B cell (primary cell): Measurements from ENCODE around the gene PLEKHM3. TPM values are rescaled to one million over a fixed set of nuclear protein-coding genes. Genes with fewer than 3 reads are reported as not detected.

Experiments
- ATAC-seq: fragments of 200-7000 bp; cut with Tn5 transposase; one replicate; pipeline ENCODE4 v1.10.0; 2021; ENCODE audit warnings: low read depth, mild to moderate bottlenecking, moderate number of reproducible peaks, moderate library complexity
- CTCF ChIA-PET: fragments of 350-600 bp; sonication (Branson Sonifier 250); formaldehyde crosslinking; loops from one replicate; lab custom pipeline; 2021; ENCODE audit warnings: antibody characterized with exemption, inconsistent platforms; lab: Charles Lee
- POLR2A ChIA-PET: fragments of 350-600 bp; sonication (Branson Sonifier 250); formaldehyde crosslinking; loops from one replicate; lab custom pipeline; 2021; ENCODE audit warnings: antibody characterized with exemption; lab: Charles Lee
- DNase-seq: peaks from one replicate; pipeline ENCODE4 v3.0.0; 2013
- H2AFZ ChIP-seq: 2 replicates; pipeline ENCODE4 v1.6.1; 2012; ENCODE audit warnings: mild to moderate bottlenecking, low read depth, low read length; ENCODE audit not compliant: insufficient read depth, poor library complexity, severe bottlenecking
- H3K27ac ChIP-seq, 2 donors: 1 replicate in 1 of 2; 2 replicates in 1 of 2; pipeline ENCODE4 v1.5.1; 2012 to 2013; ENCODE audit warnings: low read length in 2 of 2, mild to moderate bottlenecking in 2 of 2, moderate library complexity in 1 of 2
- H3K27me3 ChIP-seq, 4 experiments: fragments of 200-600 bp in 1 of 4; sonication (generic) in 1 of 4; replicated peaks in 1 of 4; 1 replicate in 2 of 4; 2 replicates in 2 of 4; pipeline versions ENCODE4 v1.6.1 to v1.7.0; 2013 to 2016; ENCODE audit warnings: low read length in 3 of 4, mild to moderate bottlenecking in 2 of 4, mixed read lengths in 1 of 4, moderate library complexity in 1 of 4; ENCODE audit not compliant: insufficient read depth in 4 of 4, control insufficient read depth in 3 of 4; ENCODE audit errors: control extremely low read depth in 1 of 4
- H3K36me3 ChIP-seq, 2 experiments: replicated peaks in 1 of 2; 1 replicate in 1 of 2; 2 replicates in 1 of 2; pipeline versions ENCODE4 v1.6.1 to v1.7.1; 2013; ENCODE audit warnings: low read length in 1 of 2; ENCODE audit not compliant: insufficient read depth in 2 of 2, control insufficient read depth in 1 of 2; ENCODE audit errors: control extremely low read depth in 1 of 2, extremely low read depth in 1 of 2
- H3K4me1 ChIP-seq, 2 donors: fragments of 200-600 bp in 1 of 2; sonication (generic) in 1 of 2; 1 replicate in 1 of 2; 2 replicates in 1 of 2; pipeline versions ENCODE4 v1.5.1 to v1.6.1; 2013 to 2017; ENCODE audit warnings: low read length in 2 of 2; ENCODE audit not compliant: control insufficient read depth in 2 of 2, insufficient read depth in 2 of 2
- H3K4me2 ChIP-seq: replicated peaks from 2 replicates; pipeline ENCODE3; 2012; ENCODE audit warnings: mild to moderate bottlenecking, low read depth, low read length; ENCODE audit not compliant: poor library complexity, severe bottlenecking
- H3K4me3 ChIP-seq, 5 experiments: fragments of 200-600 bp in 1 of 5; sonication (generic) in 1 of 5; 1 replicate in 3 of 5; 2 replicates in 2 of 5; pipeline versions ENCODE4 v1.5.1 to v1.7.0; 2011 to 2016; ENCODE audit warnings: low read length in 4 of 5, mild to moderate bottlenecking in 4 of 5, low read depth in 2 of 5, control low read depth in 1 of 5, moderate library complexity in 1 of 5; ENCODE audit not compliant: insufficient read depth in 1 of 5; ENCODE audit errors: control extremely low read depth in 1 of 5, extremely low read depth in 1 of 5
- H3K79me2 ChIP-seq: fragments of 200-600 bp; sonication (generic); one replicate; pipeline ENCODE4 v1.6.0; 2016; ENCODE audit warnings: low read length; ENCODE audit not compliant: control insufficient read depth, insufficient read depth
- H3K9ac ChIP-seq: fragments of 200-600 bp; sonication (generic); 2 replicates; pipeline ENCODE4 v1.6.1; 2017; ENCODE audit warnings: mild to moderate bottlenecking, low read length, moderate library complexity
- H3K9me3 ChIP-seq, 3 donors: one replicate each; pipeline versions ENCODE4 v1.6.1 to v1.7.1; 2013; ENCODE audit warnings: low read length in 2 of 3; ENCODE audit not compliant: control insufficient read depth in 2 of 3, insufficient read depth in 1 of 3; ENCODE audit errors: control extremely low read depth in 1 of 3
- H4K20me1 ChIP-seq: 2 replicates; pipeline ENCODE4 v1.6.0; 2012; ENCODE audit warnings: mild to moderate bottlenecking, low read length; ENCODE audit not compliant: insufficient read depth, control insufficient read depth, poor library complexity, severe bottlenecking
- H3K27ac Mint-ChIP-seq: one replicate; pipeline ENCODE4 v1.8.0; 2021; ENCODE audit warnings: mixed read lengths
- H3K27me3 Mint-ChIP-seq: one replicate; pipeline ENCODE4 v1.8.0; 2021; ENCODE audit warnings: mixed read lengths
- H3K4me1 Mint-ChIP-seq: one replicate; pipeline ENCODE4 v1.8.0; 2021; ENCODE audit warnings: mixed read lengths
- H3K4me3 Mint-ChIP-seq: one replicate; pipeline ENCODE4 v1.8.0; 2021; ENCODE audit warnings: mixed read lengths
- H3K9me3 Mint-ChIP-seq: one replicate; pipeline ENCODE4 v1.8.0; 2022; ENCODE audit warnings: mixed read lengths; ENCODE audit not compliant: insufficient read depth
- EZH2 ChIP-seq: IDR thresholded peaks from 2 replicates; pipeline ENCODE4 v1.6.1; 2012; ENCODE audit warnings: borderline replicate concordance, low read depth, mild to moderate bottlenecking, moderate library complexity, low read length; ENCODE audit not compliant: insufficient read depth, poor library complexity, severe bottlenecking
- WGBS: methylation state at CpG from one replicate; pipeline ENCODE4 v1.1.5; 2013; ENCODE audit warnings: missing lambda C conversion rate; ENCODE audit not compliant: insufficient coverage; 5-methylcytosine and 5-hydroxymethylcytosine counted together
- intact Hi-C: fragments of 100-400 bp; cut with micrococcal nuclease; formaldehyde crosslinking; loops from one replicate; pipeline ENCODE4 v1.10.0; 2022
- polyA plus RNA-seq: library from polyadenylated mRNA; depleted of rRNA; stranded (reverse); fragments of >200 nt; gene quantifications from 2 replicates; pipeline ENCODE4 v1.2.3, GENCODE V29; 2012
- total RNA-seq, 2 donors: library from RNA; stranded (reverse); fragments of 120-200 nt in 1 of 2; gene quantifications; 1 replicate in 1 of 2; 2 replicates in 1 of 2; pipeline versions ENCODE4 v1.2.3 to v1.2.4, GENCODE V29; 2013 to 2022
- TF ChIP-seq, protein P1 (sequence below): fragments of 200-600 bp; IDR thresholded peaks from one replicate; pipeline ENCODE4 v1.8.0; 2022; ENCODE audit warnings: antibody characterized with exemption, mild to moderate bottlenecking

PLEKHM3 gene
- total and polyA plus RNA-seq, 2 donors (not counting 1 experiment from before 2014, with no cell fraction given) = 4.0 to 17.7 TPM

GRCh38 chr2:207887500-207887899 is 137.8 kb downstream of the PLEKHM3 start:
- H3K4me1 Mint-ChIP-seq = peaks cover 6% of the 10 kb centered on the region
- Histone ChIP-seq H3K27me3 (no peaks in the 10 kb centered on the region), H3K9me3 (no peaks in the 10 kb centered on the region), H3K4me2 (no peak overlapping the region), H3K79me2 (no peaks in the 10 kb centered on the region), H3K9ac (no peak overlapping the region), H3K27ac (no peak overlapping the region), H3K36me3 (no peaks in the 10 kb centered on the region), H3K4me1 (no peaks in the 10 kb centered on the region), H3K4me3 (no peak overlapping the region), H2AFZ (no peak overlapping the region), H4K20me1 (no peaks in the 10 kb centered on the region)
- H3K27me3 Mint-ChIP-seq = no peaks in the 10 kb centered on the region
- no peak for TF ChIP-seq EZH2
- TF ChIP-seq, protein P1, sequence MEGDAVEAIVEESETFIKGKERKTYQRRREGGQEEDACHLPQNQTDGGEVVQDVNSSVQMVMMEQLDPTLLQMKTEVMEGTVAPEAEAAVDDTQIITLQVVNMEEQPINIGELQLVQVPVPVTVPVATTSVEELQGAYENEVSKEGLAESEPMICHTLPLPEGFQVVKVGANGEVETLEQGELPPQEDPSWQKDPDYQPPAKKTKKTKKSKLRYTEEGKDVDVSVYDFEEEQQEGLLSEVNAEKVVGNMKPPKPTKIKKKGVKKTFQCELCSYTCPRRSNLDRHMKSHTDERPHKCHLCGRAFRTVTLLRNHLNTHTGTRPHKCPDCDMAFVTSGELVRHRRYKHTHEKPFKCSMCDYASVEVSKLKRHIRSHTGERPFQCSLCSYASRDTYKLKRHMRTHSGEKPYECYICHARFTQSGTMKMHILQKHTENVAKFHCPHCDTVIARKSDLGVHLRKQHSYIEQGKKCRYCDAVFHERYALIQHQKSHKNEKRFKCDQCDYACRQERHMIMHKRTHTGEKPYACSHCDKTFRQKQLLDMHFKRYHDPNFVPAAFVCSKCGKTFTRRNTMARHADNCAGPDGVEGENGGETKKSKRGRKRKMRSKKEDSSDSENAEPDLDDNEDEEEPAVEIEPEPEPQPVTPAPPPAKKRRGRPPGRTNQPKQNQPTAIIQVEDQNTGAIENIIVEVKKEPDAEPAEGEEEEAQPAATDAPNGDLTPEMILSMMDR = no peak
- ChIA-PET POLR2A (no interaction called here), CTCF (no interaction called here)
- intact Hi-C loops = no loop called here
- no peak overlapping the region for H3K27ac Mint-ChIP-seq
- WGBS = no CpG with 5 or more reads among the region's 1 CpG
- H3K4me3 Mint-ChIP-seq = no peak overlapping the region
- DNase-seq (no peak), ATAC-seq (no peak)
- peaks cover 1% of the 10 kb centered on the region for H3K9me3 Mint-ChIP-seq

GRCh38 chr2:207885010-207885409 is 140.3 kb downstream of the PLEKHM3 start:
- Histone ChIP-seq H3K36me3 (no peaks in the 10 kb centered on the region), H3K4me3 (no peak overlapping the region), H3K9ac (no peak overlapping the region), H3K27ac (no peak overlapping the region), H4K20me1 (no peaks in the 10 kb centered on the region), H3K79me2 (no peaks in the 10 kb centered on the region), H3K4me1 (no peaks in the 10 kb centered on the region), H2AFZ (no peak overlapping the region), H3K4me2 (no peak overlapping the region), H3K27me3 (no peaks in the 10 kb centered on the region), H3K9me3 (no peaks in the 10 kb centered on the region)
- TF ChIP-seq EZH2 = no peak
- TF ChIP-seq, protein P1 = no peak
- POLR2A ChIA-PET = no interaction called here
- ATAC-seq (no peak), DNase-seq (no peak)
- intact Hi-C loops = no loop called here
- CTCF ChIA-PET = no interaction called here
- H3K27ac Mint-ChIP-seq = no peak overlapping the region
- H3K27me3 Mint-ChIP-seq = no peaks in the 10 kb centered on the region
- H3K4me1 Mint-ChIP-seq = peaks cover 6% of the 10 kb centered on the region
- H3K4me3 Mint-ChIP-seq = no peak overlapping the region
- peaks cover 1% of the 10 kb centered on the region for H3K9me3 Mint-ChIP-seq
- WGBS = 97% methylated on average over 6 of the region's 6 CpGs
